Subcutaneous abdominal adipose tissue (tissue), 5 donors: ENCODE data around the gene OR2A2.

Experiments used
- H3K27ac ChIP-seq: one replicate; pipeline ENCODE4 v1.7.0; 2013; ENCODE audit warnings: low read depth, mild to moderate bottlenecking, inconsistent platforms, low read length, moderate library complexity
- H3K27me3 ChIP-seq, 5 donors: one replicate each; pipeline ENCODE4 v1.7.0; 2013; ENCODE audit warnings: low read length in 5 of 5, inconsistent platforms in 1 of 5; ENCODE audit not compliant: control insufficient read depth in 5 of 5, insufficient read depth in 4 of 5
- H3K36me3 ChIP-seq, 5 donors: one replicate each; pipeline ENCODE4 v1.7.0; 2013; ENCODE audit warnings: low read length in 5 of 5; ENCODE audit not compliant: control insufficient read depth in 5 of 5, insufficient read depth in 5 of 5
- H3K4me1 ChIP-seq, 5 donors: one replicate each; pipeline ENCODE4 v1.7.0; 2013; ENCODE audit warnings: low read length in 5 of 5, mild to moderate bottlenecking in 3 of 5, moderate library complexity in 1 of 5; ENCODE audit not compliant: control insufficient read depth in 5 of 5, insufficient read depth in 5 of 5
- H3K4me3 ChIP-seq, 5 donors: one replicate each; pipeline ENCODE4 v1.7.0; 2013; ENCODE audit warnings: low read length in 5 of 5, low read depth in 1 of 5
- H3K9ac ChIP-seq, 5 donors: one replicate each; pipeline ENCODE4 v1.7.0; 2013; ENCODE audit warnings: low read length in 5 of 5, mild to moderate bottlenecking in 4 of 5, moderate library complexity in 3 of 5
- H3K9me3 ChIP-seq, 5 donors: one replicate each; pipeline ENCODE4 v1.7.0; 2013; ENCODE audit warnings: low read length in 5 of 5; ENCODE audit not compliant: control insufficient read depth in 5 of 5
- donor health status: healthy.
- donor health status: healthy.
- donor health status: healthy.
- donor health status: healthy.
- donor health status: healthy.

Gene OR2A2

GRCh38 chr7:144109283-144109682, at the start of gene OR2A2:
Gene OR2A2 (plus strand): TSS chr7:144109583. CDS start chr7:144109583, 0 bp downstream.
- no peaks in the 10 kb centered on the region for H3K4me1 ChIP-seq
- H3K9me3 ChIP-seq = no peaks in the 10 kb centered on the region
- H3K27me3 ChIP-seq = no peaks in the 10 kb centered on the region
- H3K27ac ChIP-seq = no peak within 1 kb of the TSS
- H3K9ac ChIP-seq = no peak within 1 kb of the TSS
- H3K4me3 ChIP-seq = no peak within 1 kb of the TSS
- no peaks in the 10 kb centered on the region for H3K36me3 ChIP-seq

GRCh38 chr7:144063710-144064109, 45.7 kb upstream of the OR2A2 start:
- H3K27ac ChIP-seq = no peak overlapping the region
- H3K27me3 ChIP-seq = no peaks in the 10 kb centered on the region
- H3K36me3 ChIP-seq = no peaks in the 10 kb centered on the region
- no peak overlapping the region for H3K4me3 ChIP-seq
- no peaks in the 10 kb centered on the region for H3K4me1 ChIP-seq
- peaks cover 0 to 3% (median 0%) of the 10 kb centered on the region in 5 donors for H3K9me3 ChIP-seq
- no peak overlapping the region for H3K9ac ChIP-seq

- H3K4me3 ChIP-seq = no peak within 1 kb of the TSS
- H3K4me1 ChIP-seq = no peaks in the 10 kb centered on the region
- no peaks in the 10 kb centered on the region for H3K36me3 ChIP-seq
- no peaks in the 10 kb centered on the region for H3K27me3 ChIP-seq
- no peaks in the 10 kb centered on the region for H3K9me3 ChIP-seq
- H3K27ac ChIP-seq = no peak within 1 kb of the TSS
- H3K9ac ChIP-seq = no peak within 1 kb of the TSS
Measured at GRCh38 chr7:144069511-144069910, 39.9 kb upstream of the OR2A2 start, which contains the start of gene OR2A25. Gene OR2A25 (plus strand): TSS chr7:144069811. CDS start chr7:144074220, 4,409 bp downstream.

DNA sequence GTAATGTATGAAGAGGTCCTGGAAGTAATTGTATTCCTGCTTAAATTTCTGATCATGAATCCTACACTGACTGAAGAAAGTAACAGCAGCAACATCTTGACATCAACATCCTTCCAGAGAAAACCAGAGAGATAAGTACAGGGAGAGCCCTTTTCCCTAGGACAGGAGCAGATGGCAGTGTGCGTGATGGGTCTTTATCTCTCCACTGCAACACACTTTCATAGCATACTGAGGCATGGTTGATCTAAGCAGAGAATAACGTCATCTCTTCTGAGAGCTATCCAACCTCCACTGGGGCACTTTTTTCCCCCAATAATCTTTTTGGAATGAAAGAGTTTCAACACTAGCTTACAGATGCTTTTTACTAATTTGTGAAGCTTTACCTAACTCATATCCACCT, 39.4 kb upstream of the OR2A2 start:
- Histone ChIP-seq H3K36me3 (no peaks in the 10 kb centered on the region), H3K27ac (no peak overlapping the region)

GRCh38 chr7:144074374-144074773, 35.0 kb upstream of the OR2A2 start:
- H3K27me3 ChIP-seq = no peaks in the 10 kb centered on the region
- no peaks in the 10 kb centered on the region for H3K4me1 ChIP-seq
- no peak overlapping the region for H3K4me3 ChIP-seq
- H3K9ac ChIP-seq = no peak overlapping the region
- H3K36me3 ChIP-seq = no peaks in the 10 kb centered on the region
- H3K27ac ChIP-seq = no peak overlapping the region
- no peaks in the 10 kb centered on the region for H3K9me3 ChIP-seq

More for the DNA sequence above, 39.4 kb upstream of the OR2A2 start:
- H3K9ac ChIP-seq = no peak overlapping the region
- no peaks in the 10 kb centered on the region for H3K27me3 ChIP-seq
- no peak overlapping the region for H3K4me3 ChIP-seq
- no peaks in the 10 kb centered on the region for H3K4me1 ChIP-seq
- no peaks in the 10 kb centered on the region for H3K9me3 ChIP-seq

DNA sequence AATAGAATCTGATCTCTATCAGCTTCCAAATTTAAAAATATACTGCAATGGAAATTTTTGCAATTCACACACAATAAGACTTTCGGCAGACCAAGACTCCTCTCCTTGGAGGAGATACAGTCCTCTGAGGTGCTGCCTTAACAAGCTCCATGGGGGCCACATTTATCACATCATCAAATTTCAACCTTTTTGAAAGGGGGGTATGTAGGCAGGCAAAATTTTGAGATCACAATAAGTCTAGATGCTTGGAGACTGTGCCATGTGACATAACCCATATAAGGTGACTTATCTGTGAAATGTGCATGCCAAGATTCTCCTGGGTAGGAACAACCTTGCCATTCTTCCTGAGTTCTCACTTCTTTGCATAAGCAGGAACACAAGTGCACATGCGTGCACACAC, 23.4 kb upstream of the OR2A2 start, which contains the start of gene OR2A12:
Gene OR2A12 (plus strand): TSS at position 301 of the 400 bp plus-strand sequence. CDS start 8,830 bp downstream, outside the sequence.
- no peaks in the 10 kb centered on the region for H3K27me3 ChIP-seq
- H3K9ac ChIP-seq = no peak within 1 kb of the TSS
- peaks cover 0 to 5% (median 0%) of the 10 kb centered on the region in 5 donors for H3K9me3 ChIP-seq
- H3K4me3 ChIP-seq = no peak within 1 kb of the TSS
- H3K36me3 ChIP-seq = no peaks in the 10 kb centered on the region
- peaks cover 0 to 3% (median 0%) of the 10 kb centered on the region in 5 donors for H3K4me1 ChIP-seq
- no peak within 1 kb of the TSS for H3K27ac ChIP-seq

DNA sequence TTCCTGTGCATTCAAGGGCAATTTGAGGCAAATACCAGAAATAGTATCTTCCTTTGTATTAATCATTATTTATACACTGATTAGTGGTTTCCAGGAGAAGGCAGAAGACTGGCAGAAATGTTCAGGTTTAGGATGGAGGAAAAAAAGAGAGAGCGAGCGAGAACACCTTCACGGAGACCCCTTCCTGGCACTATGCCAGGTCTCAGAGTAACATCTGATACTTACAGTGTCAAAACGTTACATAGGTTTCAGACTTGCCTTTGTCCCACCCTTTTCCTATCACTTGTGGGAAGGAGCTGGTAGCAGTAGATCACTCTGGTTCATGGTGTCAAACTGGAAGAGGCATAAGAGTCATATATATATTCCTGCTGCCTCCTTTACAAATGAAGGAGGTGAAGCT, 22.7 kb upstream of the OR2A2 start:
- Histone ChIP-seq H3K4me3 (no peak overlapping the region), H3K9ac (no peak overlapping the region), H3K9me3 (peaks cover 0 to 5% (median 0%) of the 10 kb centered on the region in 5 donors), H3K27me3 (no peaks in the 10 kb centered on the region), H3K4me1 (peaks cover 0 to 2% (median 0%) of the 10 kb centered on the region in 5 donors), H3K36me3 (no peaks in the 10 kb centered on the region), H3K27ac (no peak overlapping the region)

- H3K9ac ChIP-seq = no peak overlapping the region
- H3K4me1 ChIP-seq = no peaks in the 10 kb centered on the region
- no peak overlapping the region for H3K27ac ChIP-seq
- no peaks in the 10 kb centered on the region for H3K36me3 ChIP-seq
- H3K27me3 ChIP-seq = no peaks in the 10 kb centered on the region
- peaks cover 0 to 5% (median 0%) of the 10 kb centered on the region in 5 donors for H3K9me3 ChIP-seq
- no peak overlapping the region for H3K4me3 ChIP-seq
Measured at GRCh38 chr7:144087230-144087629, 22.2 kb upstream of the OR2A2 start.

DNA sequence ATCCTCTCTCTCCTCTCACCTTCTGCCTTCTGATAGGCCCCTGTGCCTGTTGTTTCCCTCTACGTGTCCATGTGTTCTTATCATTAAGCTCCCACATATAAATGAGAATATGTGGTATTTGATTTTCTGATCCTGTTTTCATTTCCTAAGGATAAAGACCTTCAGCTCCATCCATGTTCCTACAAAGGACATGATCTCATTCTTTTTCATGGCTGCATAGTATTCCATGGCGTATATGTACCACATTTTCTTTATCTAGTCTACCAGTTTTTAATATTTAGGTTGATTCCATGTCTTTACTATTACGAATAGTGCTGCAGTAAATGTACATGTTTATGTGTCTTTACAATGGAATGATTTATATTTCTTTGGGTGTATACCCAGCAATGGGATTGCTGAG, 18.7 kb upstream of the OR2A2 start:
- Histone ChIP-seq H3K4me3 (no peak overlapping the region), H3K36me3 (no peaks in the 10 kb centered on the region), H3K27me3 (no peaks in the 10 kb centered on the region), H3K9me3 (peaks cover 0 to 5% (median 0%) of the 10 kb centered on the region in 5 donors), H3K9ac (no peak overlapping the region), H3K4me1 (no peaks in the 10 kb centered on the region), H3K27ac (no peak overlapping the region)

GRCh38 chr7:144098776-144099175, 10.6 kb upstream of the OR2A2 start:
- no peak overlapping the region for H3K27ac ChIP-seq
- H3K4me1 ChIP-seq = no peaks in the 10 kb centered on the region
- H3K9ac ChIP-seq = no peak overlapping the region
- no peak overlapping the region for H3K4me3 ChIP-seq
- no peaks in the 10 kb centered on the region for H3K27me3 ChIP-seq
- no peaks in the 10 kb centered on the region for H3K9me3 ChIP-seq
- no peaks in the 10 kb centered on the region for H3K36me3 ChIP-seq
